Measurements from ENCODE around the gene COTL1. TPM values are rescaled to one million over a fixed set of nuclear protein-coding genes. Genes with fewer than 3 reads are reported as not detected.

COTL1 gene
- total and polyA plus RNA-seq, 12 donors: 6.4 to 72.9 (median 9.7) TPM

- WGBS, 2 donors: 92 to 93% methylated on average over 4 of the region's 4 CpGs
- intact Hi-C loops (cut with DNase I): no loop called here
- H3K9me3 ChIP-seq: no peaks in the 10 kb centered on the region
- no peak for ATAC-seq
- H3K27ac ChIP-seq: no peak overlapping the region
- TF ChIP-seq CTCF (IDR thresholded peaks at IDR 0.05): no peak
- H3K4me1 ChIP-seq: peaks cover 0 to 25% (median 14%) of the 10 kb centered on the region in 9 donors
- no peaks in the 10 kb centered on the region for H3K36me3 ChIP-seq
- DNase-seq: no peak
- H3K27me3 ChIP-seq: no peaks in the 10 kb centered on the region
- no peak overlapping the region for H3K4me3 ChIP-seq
Observed at GRCh38 chr16:84631153-84631466, 13.2 kb upstream of the COTL1 start.

GRCh38 chr16:84630446-84631152 lies 12.7 kb upstream of the COTL1 start:
- intact Hi-C loops (cut with DNase I): no loop called here
- no peak for TF ChIP-seq CTCF (IDR thresholded peaks at IDR 0.05)
- WGBS, 2 donors: 94 to 95% methylated on average over 16 of the region's 16 CpGs
- Histone ChIP-seq H3K27me3 (no peaks in the 10 kb centered on the region), H3K4me1 (peaks cover 0 to 25% (median 14%) of the 10 kb centered on the region in 9 donors), H3K9me3 (no peaks in the 10 kb centered on the region), H3K36me3 (no peaks in the 10 kb centered on the region), H3K27ac (no peak overlapping the region), H3K4me3 (no peak overlapping the region)
- DNase-seq (no peak), ATAC-seq (no peak)

- 93 to 95% methylated on average over 5 of the region's 5 CpGs for WGBS, 2 donors
- H3K4me3 ChIP-seq: no peak overlapping the region
- no peaks in the 10 kb centered on the region for H3K9me3 ChIP-seq
- H3K27ac ChIP-seq: no peak overlapping the region
- ATAC-seq (no peak), DNase-seq (no peak)
- intact Hi-C loops (cut with DNase I): no loop called here
- H3K4me1 ChIP-seq: peaks cover 0 to 25% (median 14%) of the 10 kb centered on the region in 9 donors
- TF ChIP-seq CTCF (IDR thresholded peaks at IDR 0.05): no peak
- H3K27me3 ChIP-seq: no peaks in the 10 kb centered on the region
- no peaks in the 10 kb centered on the region for H3K36me3 ChIP-seq
Observed at GRCh38 chr16:84630009-84630408, 12.1 kb upstream of the COTL1 start.

GRCh38 chr16:84629580-84629979 lies 11.7 kb upstream of the COTL1 start:
- peaks cover 0 to 25% (median 14%) of the 10 kb centered on the region in 9 donors for H3K4me1 ChIP-seq
- H3K27me3 ChIP-seq: no peaks in the 10 kb centered on the region
- DNase-seq: no peak
- intact Hi-C loops (cut with DNase I): no loop called here
- no peak overlapping the region for H3K27ac ChIP-seq
- ATAC-seq: no peak
- WGBS, 2 donors: 57 to 78% methylated on average over 10 of the region's 10 CpGs
- no peaks in the 10 kb centered on the region for H3K9me3 ChIP-seq
- no peak for TF ChIP-seq CTCF (IDR thresholded peaks at IDR 0.05)
- H3K36me3 ChIP-seq: no peaks in the 10 kb centered on the region
- H3K4me3 ChIP-seq: no peak overlapping the region

All from heart right ventricle (tissue), 16 donors.